NCI-H1694 treated with DMSO at 0.1 percent for 48 hours (cell line): ENCODE results near the gene OPCML.

ENCODE experiments used
- DNase-seq: peaks from one replicate; lab custom pipeline; 2025; lab: John Stamatoyannopoulos, UW

The OPCML gene

DNA sequence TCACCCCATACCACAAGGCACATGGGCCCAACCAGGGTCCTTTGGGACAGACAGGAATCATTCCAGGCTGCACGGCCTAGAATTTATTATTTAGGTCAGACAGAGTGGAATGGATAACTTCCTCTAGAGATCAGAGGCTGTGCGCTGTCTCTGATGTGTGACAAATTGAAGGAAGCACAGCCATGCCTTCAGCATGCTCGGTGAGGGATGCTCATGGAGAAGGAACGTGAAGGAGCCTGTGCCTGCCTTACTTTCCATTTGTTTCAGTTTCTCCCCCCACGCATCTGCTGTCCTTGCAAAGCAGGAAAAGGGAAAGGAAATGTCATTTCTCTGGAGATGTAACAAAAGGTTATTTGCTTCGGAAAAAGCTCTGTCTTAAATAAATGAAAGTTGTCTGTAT, 644.1 kb downstream of the OPCML start:
- DNase-seq: no peak

DNA sequence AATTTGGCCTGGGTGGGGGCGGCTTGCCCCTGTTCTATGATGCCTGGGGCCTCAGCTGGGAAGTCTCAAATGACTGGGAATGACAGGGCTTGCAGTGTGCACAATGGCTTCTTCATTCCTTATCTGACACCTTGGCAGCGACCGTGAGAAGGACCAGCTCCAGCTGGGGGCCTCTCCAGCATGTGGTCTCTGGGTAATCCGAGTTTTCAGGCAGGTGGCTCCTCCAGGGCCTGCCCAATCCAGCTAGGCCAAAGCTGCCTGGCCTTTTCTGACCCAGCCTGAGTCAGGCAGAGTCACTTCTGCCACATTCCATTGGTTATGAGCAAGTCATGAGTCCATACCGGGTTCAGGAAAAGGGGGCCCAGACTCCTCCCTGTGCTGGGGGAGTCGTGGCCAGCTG, 646.0 kb downstream of the OPCML start:
- no peak for DNase-seq

DNA sequence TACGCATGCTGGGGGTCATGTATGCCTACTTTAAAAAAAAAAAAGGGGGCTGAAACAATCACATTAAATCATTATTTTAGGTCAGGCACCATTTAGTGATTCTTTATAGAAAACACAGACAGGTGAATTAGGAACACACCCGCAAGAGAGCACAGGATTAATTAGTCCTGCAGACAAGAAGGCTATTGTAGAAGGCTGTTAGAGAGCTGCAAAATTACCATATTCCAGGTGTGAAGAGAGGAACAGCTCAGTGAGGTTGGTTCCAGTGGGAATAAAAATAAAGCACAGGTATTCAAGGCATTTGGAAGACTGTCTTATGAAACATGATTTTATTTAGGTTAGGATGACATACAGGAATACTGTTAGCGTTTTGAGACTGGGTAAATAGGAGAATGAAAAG, 649.1 kb downstream of the OPCML start:
- no peak for DNase-seq

DNA sequence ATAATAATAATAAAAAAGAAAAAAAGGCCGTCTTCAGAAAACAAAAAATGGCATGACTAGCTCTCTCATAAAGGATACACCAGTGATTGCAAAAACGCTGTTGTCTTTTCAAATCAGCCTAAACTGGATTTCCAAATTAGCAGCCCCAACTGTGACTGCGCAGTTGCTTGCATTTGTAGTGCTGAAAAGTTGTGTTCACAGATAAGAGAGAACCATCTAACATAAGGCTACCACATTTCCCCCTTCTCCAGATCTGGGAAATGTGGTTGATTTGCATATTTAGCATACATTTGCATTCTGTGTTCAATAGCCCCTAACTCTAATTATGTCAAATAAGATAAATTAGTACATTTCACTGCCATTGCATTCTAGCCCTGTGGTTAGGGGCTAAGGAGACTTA, 650.7 kb downstream of the OPCML start:
- DNase-seq: no peak

GRCh38 chr11:132878111-132878510, 654.2 kb downstream of the OPCML start:
- no peak for DNase-seq

DNA sequence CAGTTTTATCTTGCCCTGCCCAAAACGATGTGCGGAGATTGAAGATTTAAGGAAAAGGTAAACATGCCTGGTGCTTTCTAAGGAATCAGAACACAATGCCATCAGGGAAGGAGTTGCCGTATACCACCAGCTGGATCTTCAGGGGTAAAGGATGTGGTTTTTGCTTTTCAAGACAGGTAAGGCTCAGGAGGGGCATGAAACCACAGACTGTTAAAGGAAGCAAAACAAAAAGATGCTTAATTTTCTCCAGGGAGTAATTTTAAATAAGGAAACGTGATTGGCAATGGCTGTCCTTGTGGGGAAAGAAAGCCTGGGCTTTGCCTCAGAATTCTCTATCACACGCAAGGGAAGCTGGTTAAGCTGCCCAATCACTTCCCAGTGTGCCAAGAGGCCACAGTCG, 655.6 kb downstream of the OPCML start:
- DNase-seq: no peak

DNA sequence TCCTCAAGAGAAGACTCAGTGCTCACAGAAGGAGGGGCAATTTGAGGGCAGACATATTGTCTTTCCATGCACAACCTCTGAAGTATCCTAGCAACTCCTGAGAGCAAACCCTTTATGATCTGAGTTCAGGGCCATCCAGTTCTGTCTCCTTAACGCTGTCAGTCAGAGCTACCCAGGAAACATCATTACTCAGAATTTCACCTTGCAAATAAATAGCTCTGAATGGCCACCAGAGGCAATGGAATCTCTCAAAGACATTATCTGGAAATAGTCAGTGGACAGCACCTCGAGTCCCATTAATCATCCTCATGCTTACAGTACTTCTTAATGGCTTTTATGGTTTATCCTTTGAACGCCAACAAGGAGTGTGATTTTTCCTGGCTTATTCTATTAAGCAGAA, 656.1 kb downstream of the OPCML start:
- DNase-seq: no peak

DNA sequence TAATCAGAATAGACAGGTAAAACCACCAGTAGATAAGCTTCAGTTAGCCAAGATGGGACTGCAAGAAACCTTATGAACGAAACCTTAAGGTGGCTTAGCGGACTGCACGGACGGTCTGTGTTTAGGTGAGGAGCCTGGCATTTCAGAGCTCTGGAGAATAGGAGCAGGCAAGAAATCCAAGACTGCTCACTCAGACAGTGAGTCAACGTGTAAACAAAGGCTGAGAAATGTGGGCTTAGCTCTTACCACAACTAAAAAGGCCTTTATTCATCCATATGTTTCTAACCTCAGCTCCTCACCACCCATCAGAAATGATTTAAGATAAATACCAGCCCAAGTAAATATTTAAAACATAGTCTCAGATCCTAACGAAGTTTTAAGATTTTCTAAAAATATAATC, 657.7 kb downstream of the OPCML start:
- DNase-seq: no peak

- no peak for DNase-seq
These were observed 658.5 kb downstream of the OPCML start for GRCh38 chr11:132873841-132874240.

- DNase-seq: no peak
These were observed 660.1 kb downstream of the OPCML start for GRCh38 chr11:132872211-132872610.

GRCh38 chr11:132866783-132867545, 665.3 kb downstream of the OPCML start:
- DNase-seq: no peak

DNA sequence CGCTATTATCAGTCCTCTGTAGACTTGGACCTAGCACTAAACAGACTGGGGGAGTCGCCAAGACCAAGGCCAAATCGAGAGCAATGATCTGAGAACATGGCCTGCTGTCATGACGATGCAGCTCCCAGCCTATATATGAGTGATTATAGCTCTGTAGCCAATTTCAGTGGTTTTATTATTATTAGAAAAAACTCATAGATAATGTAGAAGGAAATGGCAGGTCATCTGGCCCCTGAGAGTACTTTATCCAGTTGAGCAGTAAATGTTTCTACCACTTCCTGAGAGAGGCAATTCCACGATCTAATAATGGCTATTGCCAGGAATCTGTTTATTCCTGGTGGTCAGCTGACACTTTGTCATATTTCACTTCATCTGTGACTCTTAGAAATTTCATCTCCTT, 666.7 kb downstream of the OPCML start:
- DNase-seq: no peak

- DNase-seq: no peak
These were observed 667.3 kb downstream of the OPCML start for GRCh38 chr11:132864811-132865576.

DNA sequence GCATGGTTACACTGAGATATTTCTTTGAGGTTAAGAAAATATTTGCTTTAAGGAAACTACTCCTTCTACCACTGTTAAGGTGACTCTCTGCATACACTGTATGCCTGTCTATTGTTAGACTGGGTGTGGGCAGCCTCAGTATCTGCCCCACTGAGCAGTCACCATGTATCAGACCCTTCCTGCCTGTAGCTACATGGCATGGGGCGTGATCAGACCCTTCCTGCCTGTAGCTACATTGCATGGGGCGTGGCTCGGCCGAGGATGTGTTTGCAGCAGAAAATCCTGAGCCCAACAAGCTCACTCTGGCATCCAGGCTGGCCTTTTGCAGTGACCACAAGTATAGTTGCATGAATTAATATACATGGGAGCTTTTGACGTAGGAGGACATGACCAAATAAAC, 669.4 kb downstream of the OPCML start:
- no peak for DNase-seq

- DNase-seq: no peak
These were observed 670.2 kb downstream of the OPCML start for GRCh38 chr11:132862137-132862536.

DNA sequence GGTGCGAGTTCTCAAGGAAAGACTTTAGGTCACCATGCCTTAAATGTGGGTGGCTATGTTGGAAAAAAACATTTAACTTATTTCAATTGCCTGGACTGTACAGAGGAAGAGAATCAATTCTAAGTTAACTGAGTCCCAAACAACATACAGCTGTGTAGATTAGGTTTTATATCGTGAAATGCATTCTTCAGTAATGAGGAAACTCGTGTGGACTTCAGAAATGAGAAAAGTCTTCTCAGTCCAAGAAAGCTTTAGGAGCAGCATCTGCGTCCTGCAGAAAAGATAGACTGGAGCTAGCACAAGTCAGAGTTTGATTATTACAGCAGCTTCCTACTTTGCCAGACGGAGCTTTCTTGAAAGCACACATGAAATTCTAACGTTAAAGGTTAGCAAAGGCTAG, 673.0 kb downstream of the OPCML start:
- no peak for DNase-seq

- DNase-seq: no peak
These were observed 674.1 kb downstream of the OPCML start for GRCh38 chr11:132858223-132858622.

- no peak for DNase-seq
These were observed 676.3 kb downstream of the OPCML start for GRCh38 chr11:132856032-132856431.

DNA sequence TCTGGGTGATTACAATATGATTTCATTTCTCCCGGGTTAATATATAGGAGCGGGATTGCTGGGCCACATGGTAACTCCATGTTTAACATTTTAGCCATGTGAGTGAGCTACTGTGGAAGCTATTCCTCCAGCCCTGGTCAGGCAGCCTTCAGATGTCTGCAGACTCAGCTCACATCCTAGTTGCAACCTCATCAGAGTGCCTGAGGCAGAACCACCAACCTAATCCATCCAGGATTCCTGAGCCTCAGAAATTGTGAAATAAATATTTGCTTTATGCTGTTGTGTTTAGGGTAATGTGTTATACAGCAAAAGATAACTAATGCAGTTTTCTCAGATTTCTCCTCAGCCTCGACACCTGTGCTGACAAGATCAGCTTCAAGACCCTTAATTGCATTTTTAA, 676.8 kb downstream of the OPCML start:
- no peak for DNase-seq

DNA sequence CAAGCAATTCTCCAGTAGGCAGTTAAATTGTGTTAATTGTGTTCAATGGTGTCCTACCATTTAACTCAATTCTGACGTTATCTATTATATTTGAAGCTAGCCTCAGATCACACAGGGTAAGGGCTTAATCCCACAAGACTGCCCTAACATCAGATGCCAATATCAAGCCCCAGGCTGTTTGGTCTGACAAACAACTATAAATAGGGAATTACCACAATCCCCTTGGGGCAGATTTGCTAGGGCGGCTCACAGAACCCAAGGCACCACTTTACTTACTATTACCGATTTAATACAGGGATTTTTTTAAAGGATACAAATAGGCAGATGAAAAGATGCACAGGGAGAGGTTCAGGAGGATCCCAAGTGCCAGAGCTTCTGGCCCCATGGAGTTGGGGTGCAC, 678.4 kb downstream of the OPCML start:
- no peak for DNase-seq

DNA sequence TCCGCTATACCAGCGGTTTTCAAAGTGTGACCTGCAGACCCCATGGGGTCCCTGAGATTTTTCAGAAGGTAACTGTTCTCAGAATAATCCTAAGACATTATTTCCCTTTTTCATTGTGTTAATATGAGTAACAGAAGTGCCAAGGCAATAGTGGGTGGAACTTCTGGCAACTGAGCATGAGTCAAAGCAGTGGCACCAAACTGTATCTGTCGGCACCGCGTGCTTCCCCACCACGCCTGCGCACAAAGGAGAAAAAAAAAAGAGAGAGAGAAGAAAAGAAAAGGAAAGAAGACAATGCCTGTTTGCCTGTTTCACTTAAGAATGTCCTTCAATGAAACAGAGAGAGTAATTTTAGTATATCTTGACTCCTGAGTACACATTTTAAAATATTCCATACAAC, 679.9 kb downstream of the OPCML start:
- DNase-seq: no peak

GRCh38 chr11:132851247-132851646, 681.1 kb downstream of the OPCML start:
- no peak for DNase-seq

GRCh38 chr11:132850266-132850665, 682.0 kb downstream of the OPCML start:
- no peak for DNase-seq

DNA sequence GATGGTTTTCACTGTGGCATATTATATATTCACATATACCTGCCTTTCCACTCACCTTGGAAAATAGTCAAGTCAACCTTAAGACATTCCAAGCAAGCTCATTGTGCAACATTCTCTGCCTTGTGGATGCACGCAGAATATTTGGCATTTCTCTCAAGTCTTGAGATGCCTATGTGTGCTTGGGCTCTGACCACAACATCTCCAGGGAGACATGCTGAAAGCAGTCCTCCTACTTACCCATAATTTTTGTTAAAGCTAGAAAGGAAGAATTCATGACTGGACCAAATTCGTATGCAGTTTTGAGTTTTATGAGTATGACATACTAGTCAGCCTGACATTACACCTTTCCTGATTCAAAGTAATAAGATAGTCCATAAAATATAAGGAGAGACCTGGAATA, 684.0 kb downstream of the OPCML start:
- DNase-seq: no peak
